ENCODE results near the gene PLEKHD1. TPM values are rescaled to one million over a fixed set of nuclear protein-coding genes. Genes with fewer than 3 reads are reported as not detected.
A peak's percentile ranks its signal among the peaks of the same experiment; 100 is the strongest.

The PLEKHD1 gene
- total and polyA plus RNA-seq, 2 of the 8 experiments (the other 6 are each of a cell fraction or from before 2014, with no cell fraction given): 0.24 to 0.48 TPM

- TF ChIP-seq MAX (IDR thresholded peaks at IDR 0.05) (peak; percentile 83), SRF (IDR thresholded peaks at IDR 0.05; ENCODE audit: low read depth, low read length) (no peak), RAD21 (IDR thresholded peaks at IDR 0.05 in 1 of 2, conservative IDR thresholded peaks at IDR 0.05 in 1 of 2; ENCODE audit: low read depth in 2 of 2, low read length in 2 of 2) (no peak), HDAC6 (IDR thresholded peaks at IDR 0.05; ENCODE audit: low read depth, low read length) (no peak), EP300 (IDR thresholded peaks at IDR 0.05; ENCODE audit: borderline replicate concordance in 1 of 2, low read depth in 2 of 2, low read length in 2 of 2) (no peak), KDM4A (IDR thresholded peaks at IDR 0.05; ENCODE audit: low read depth, low read length, severe bottlenecking) (peak; percentile 34), SUZ12 (IDR thresholded peaks at IDR 0.05; ENCODE audit: low read length) (peak; percentile 29), TEAD4 (IDR thresholded peaks at IDR 0.05; ENCODE audit: low read depth, low read length) (no peak), PHF8 (conservative IDR thresholded peaks at IDR 0.05; ENCODE audit: low read depth, low read length) (no peak), JUND (IDR thresholded peaks at IDR 0.05; ENCODE audit: low read length) (no peak), CHD2 (IDR thresholded peaks at IDR 0.05; ENCODE audit: low read length) (no peak), SIRT6 (IDR thresholded peaks at IDR 0.05; ENCODE audit: low read length) (no peak), CHD1 (IDR thresholded peaks at IDR 0.05; ENCODE audit: low read depth, low read length) (no peak)
Observed at GRCh38 chr14:69572030-69572840, 87.7 kb downstream of the PLEKHD1 start (continued).
